SH-SY5Y (cell line): Measurements from ENCODE around the gene BACH2.

Source experiments
- GATA2 ChIP-seq: IDR thresholded peaks from 2 replicates; pipeline ENCODE4 v1.6.1; 2011; ENCODE audit warnings: mild to moderate bottlenecking, low read depth, low read length
- GATA3 ChIP-seq: IDR thresholded peaks from 2 replicates; pipeline ENCODE4 v1.6.1; 2011; ENCODE audit warnings: low read depth, mild to moderate bottlenecking, low read length, moderate library complexity

DNA sequence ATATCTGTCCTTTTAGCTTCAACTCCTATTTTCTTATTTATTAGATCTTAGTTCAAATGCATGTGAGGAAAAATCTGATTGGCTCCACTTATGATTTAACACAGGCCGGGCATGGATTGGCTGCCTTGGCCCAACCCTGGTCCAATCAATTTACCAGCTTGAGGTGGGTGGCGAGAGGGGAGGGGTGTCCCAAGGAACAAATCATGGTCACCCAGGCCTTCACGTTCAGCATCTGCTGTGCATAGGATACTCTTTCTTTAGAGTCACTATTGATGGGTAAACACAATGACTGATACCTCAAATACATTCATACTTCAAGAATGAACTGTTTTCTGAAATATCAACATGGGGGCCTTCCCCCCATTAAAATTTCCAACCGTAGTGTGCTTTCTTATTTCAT lies 14.9 kb upstream of the BACH2 start:
- TF ChIP-seq GATA3 = no peak
- TF ChIP-seq GATA2 = no peak
